Astrocyte of the cerebellum (primary cell): ENCODE measurements around the gene KRTAP5-4.

Experiments used
- DNase-seq: peaks from one replicate; pipeline ENCODE4 v3.0.0-alpha.2; 2011; ENCODE audit warnings: low read depth
- H3K4me3 ChIP-seq: 2 replicates; pipeline ENCODE4 v1.5.1; 2011; ENCODE audit warnings: mild to moderate bottlenecking, low read depth, low read length, moderate library complexity
- CTCF ChIP-seq: IDR thresholded peaks from 2 replicates; pipeline ENCODE4 v1.5.1; 2012; ENCODE audit warnings: low read length, low read depth, moderate library complexity, mild to moderate bottlenecking; ENCODE audit errors: missing control alignments
- in situ Hi-C: cut with HindIII; loops from 2 replicates; pipeline ENCODE4 v1.10.0; 2017; ENCODE audit warnings: low sequenced_read_pairs

KRTAP5-4 gene

GRCh38 chr11:1641096-1641495 is 19.2 kb upstream of the KRTAP5-4 start:
- no peak for TF ChIP-seq CTCF
- in situ Hi-C loops: no loop called here

GRCh38 chr11:1640076-1640946 is 18.4 kb upstream of the KRTAP5-4 start:
- H3K4me3 ChIP-seq: no peak overlapping the region
- in situ Hi-C loops: no loop called here
- peak; percentile 85 for TF ChIP-seq CTCF
- DNase-seq: no peak

More at GRCh38 chr11:1641096-1641495, 19.2 kb upstream of the KRTAP5-4 start:
- no peak overlapping the region for H3K4me3 ChIP-seq
- no peak for DNase-seq

DNA sequence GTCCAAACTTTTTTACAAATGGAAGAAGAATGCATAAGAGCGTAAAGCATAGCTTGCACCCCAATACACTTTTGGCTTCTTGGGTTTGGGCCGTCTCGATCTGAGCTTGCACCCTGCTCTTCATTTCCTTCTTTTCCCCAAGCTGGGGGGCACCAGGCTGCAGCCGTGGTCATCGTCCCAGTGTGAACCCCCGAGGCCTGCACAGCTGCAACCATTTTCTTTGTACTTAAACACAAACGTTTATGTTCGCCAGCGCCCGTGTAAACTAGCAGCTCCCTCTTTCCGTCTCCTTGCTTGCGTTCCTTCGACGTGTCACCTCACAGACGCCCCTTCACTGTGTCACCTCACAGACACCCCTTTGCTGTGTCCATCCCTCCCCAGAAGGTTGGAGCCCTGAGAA is 17.7 kb upstream of the KRTAP5-4 start:
- no peak for TF ChIP-seq CTCF
- in situ Hi-C loops: loop anchor here (10.0 kb wide), 3 partner anchors 105 to 455 kb away; no protein-coding TSS in a partner anchor
- no peak overlapping the region for H3K4me3 ChIP-seq
- no peak for DNase-seq

DNA sequence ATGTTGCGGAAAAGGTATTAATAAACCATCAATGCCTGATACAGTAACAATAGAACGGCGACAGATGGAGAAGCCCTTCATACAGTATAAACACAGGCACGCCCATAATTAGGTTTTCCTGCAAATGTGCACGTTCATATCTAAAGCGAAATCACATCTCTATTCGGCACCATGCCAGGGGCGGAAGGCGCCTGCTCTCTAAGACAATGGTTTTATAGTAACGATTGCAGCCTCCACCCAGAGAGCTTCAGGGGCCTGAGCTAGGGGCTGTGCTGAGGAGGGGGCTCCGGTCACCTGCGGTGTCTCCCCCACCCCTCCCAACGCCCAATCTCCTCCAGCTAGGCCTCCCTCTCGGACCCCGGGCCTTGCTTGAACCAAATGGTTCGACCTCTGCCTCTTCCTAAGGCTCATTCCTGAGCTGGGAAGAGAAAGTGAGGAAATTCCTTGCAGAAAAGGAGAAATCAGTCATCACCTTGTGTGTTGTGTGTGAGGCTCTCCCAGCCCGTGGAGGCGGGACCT is 17.2 kb upstream of the KRTAP5-4 start:
- H3K4me3 ChIP-seq: no peak overlapping the region
- DNase-seq: no peak
- TF ChIP-seq CTCF: no peak
- in situ Hi-C loops: loop anchor here (10.0 kb wide), 3 partner anchors 104 to 456 kb away; no protein-coding TSS in a partner anchor

DNA sequence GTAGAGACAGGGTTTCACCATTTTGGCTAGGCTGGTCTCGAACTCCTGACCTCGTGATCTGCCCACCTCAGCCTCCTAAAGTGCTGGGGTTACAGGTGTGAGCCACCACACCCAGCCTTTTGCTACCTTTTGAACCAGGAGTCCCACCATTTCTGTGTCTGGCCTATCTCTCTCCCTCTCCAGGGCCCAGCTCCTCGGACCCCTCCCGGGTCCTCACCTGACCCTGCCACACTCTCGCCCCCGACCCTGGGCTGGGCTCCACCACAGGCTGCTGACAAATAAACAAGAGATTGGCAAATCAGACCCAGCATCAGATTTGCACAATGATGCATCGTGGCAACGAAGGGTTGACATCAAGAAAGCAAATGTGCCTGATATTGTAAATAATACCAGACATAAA is 16.4 kb upstream of the KRTAP5-4 start:
- TF ChIP-seq CTCF: no peak
- DNase-seq: no peak
- in situ Hi-C loops: loop anchor here (10.0 kb wide), 3 partner anchors 104 to 456 kb away; no protein-coding TSS in a partner anchor
- H3K4me3 ChIP-seq: no peak overlapping the region

GRCh38 chr11:1637628-1638027 is 15.7 kb upstream of the KRTAP5-4 start:
- no peak for TF ChIP-seq CTCF
- no peak overlapping the region for H3K4me3 ChIP-seq
- DNase-seq: no peak
- in situ Hi-C loops: loop anchor here (10.0 kb wide), 3 partner anchors 103 to 457 kb away; no protein-coding TSS in a partner anchor
